ENCODE measurements around the gene AOPEP. TPM values are rescaled to one million over a fixed set of nuclear protein-coding genes. Genes with fewer than 3 reads are reported as not detected.

AOPEP gene
- total RNA-seq, 1 donor from 2014 or later, result 305 TPM

DNA sequence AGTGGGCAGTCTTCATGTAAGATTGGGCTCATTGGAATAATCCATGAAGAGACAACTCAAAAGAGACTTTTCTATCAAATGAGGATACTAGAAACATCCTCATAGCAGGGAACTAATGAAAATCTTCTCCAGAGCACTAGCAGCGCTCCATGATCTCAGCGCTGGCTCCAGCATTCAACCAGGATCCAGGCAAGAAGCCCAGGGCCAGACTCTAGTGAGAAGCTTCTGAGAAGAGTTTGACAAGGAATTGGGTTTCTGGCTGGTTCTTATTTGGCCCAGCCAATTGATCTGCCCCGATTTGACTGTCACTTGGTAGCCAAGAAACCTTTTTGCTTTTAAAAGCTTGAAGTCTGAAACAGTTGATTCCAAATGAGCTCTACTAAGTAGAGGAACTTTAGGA, 60.1 kb downstream of the AOPEP start:
- TF ChIP-seq, protein P1, sequence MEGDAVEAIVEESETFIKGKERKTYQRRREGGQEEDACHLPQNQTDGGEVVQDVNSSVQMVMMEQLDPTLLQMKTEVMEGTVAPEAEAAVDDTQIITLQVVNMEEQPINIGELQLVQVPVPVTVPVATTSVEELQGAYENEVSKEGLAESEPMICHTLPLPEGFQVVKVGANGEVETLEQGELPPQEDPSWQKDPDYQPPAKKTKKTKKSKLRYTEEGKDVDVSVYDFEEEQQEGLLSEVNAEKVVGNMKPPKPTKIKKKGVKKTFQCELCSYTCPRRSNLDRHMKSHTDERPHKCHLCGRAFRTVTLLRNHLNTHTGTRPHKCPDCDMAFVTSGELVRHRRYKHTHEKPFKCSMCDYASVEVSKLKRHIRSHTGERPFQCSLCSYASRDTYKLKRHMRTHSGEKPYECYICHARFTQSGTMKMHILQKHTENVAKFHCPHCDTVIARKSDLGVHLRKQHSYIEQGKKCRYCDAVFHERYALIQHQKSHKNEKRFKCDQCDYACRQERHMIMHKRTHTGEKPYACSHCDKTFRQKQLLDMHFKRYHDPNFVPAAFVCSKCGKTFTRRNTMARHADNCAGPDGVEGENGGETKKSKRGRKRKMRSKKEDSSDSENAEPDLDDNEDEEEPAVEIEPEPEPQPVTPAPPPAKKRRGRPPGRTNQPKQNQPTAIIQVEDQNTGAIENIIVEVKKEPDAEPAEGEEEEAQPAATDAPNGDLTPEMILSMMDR (IDR thresholded peaks at IDR 0.05), result no peak
- TF ChIP-seq POLR2A (IDR thresholded peaks at IDR 0.05), result no peak
- TF ChIP-seq POLR2AphosphoS5 (IDR thresholded peaks at IDR 0.05; ENCODE audit: insufficient read depth in 1 of 2, low read depth in 1 of 2), result no peak
- Histone ChIP-seq H3K27me3 (no peaks in the 10 kb centered on the region), H3K9me3 (no peaks in the 10 kb centered on the region), H3K27ac (peak overlapping the region; percentile 49), H3K4me1 (peaks cover 14% of the 10 kb centered on the region), H3K4me3 (no peak overlapping the region), H3K36me3 (no peaks in the 10 kb centered on the region)
- intact Hi-C loops (cut with DNase I), result loop anchor here (10.0 kb wide), 1 partner anchor 278 kb away; no protein-coding TSS in a partner anchor
- no peak for DNase-seq (ENCODE audit: extremely low spot score in 2 of 2)

DNA sequence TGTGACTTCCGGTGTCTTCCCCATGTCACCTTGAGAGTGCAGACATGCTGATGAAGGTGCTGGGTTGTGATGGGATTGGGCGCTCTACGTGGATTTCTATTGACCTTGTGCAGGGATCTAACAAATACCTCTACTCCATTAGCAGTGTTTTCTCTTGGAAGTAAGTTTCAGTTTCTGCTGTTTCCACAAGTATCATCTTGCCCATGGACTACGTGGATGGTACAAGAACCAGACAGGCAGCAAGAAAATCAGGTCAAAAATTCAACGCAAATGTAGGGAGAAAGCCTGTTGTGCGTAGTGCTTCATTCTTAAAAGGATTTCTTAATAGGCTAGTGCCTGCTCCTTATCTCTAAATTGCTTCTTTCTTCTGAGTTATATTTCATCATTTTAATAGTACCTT, 60.8 kb downstream of the AOPEP start:
- Histone ChIP-seq H3K4me3 (no peak overlapping the region), H3K27ac (peak overlapping the region; percentile 49)

DNA sequence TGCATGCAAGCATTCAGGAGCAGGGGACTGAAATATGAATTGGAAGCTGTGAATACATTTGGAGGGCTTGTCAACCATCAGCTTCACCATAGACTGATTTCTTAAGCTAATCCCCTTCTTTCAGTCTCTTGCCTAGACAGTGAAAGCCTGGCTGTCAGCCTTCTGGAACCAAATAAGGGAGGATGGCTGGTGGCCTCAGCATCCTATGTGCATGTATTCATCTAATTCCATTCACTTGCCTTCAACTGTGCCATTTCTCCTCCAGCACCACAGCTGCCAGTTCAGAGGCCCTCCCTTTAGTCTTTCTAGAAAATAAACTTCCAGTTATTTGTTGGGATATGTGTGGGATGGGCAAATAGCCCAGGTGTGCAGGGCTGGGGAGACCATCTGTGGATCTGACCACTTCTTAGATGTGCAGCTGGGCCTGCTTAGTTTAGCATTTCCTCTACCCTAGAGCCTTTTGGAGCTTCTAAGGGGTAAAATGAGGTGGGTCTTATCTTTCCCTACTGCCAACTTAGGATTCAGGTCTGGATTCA, 62.1 kb downstream of the AOPEP start:
- H3K4me3 ChIP-seq, result no peak overlapping the region
- H3K27ac ChIP-seq, result no peak overlapping the region
- intact Hi-C loops (cut with DNase I), result loop anchor here (10.0 kb wide), 1 partner anchor 276 kb away; no protein-coding TSS in a partner anchor
- H3K27me3 ChIP-seq, result no peaks in the 10 kb centered on the region
- no peak for TF ChIP-seq POLR2A (IDR thresholded peaks at IDR 0.05)
- H3K9me3 ChIP-seq, result no peaks in the 10 kb centered on the region
- DNase-seq (ENCODE audit: extremely low spot score in 2 of 2), result no peak
- peaks cover 8% of the 10 kb centered on the region for H3K4me1 ChIP-seq
- no peaks in the 10 kb centered on the region for H3K36me3 ChIP-seq

More for the DNA sequence above, 60.8 kb downstream of the AOPEP start:
- H3K27me3 ChIP-seq, result no peaks in the 10 kb centered on the region
- peaks cover 16% of the 10 kb centered on the region for H3K4me1 ChIP-seq
- no peak for TF ChIP-seq POLR2A (IDR thresholded peaks at IDR 0.05)
- TF ChIP-seq, protein P1 (IDR thresholded peaks at IDR 0.05), result no peak
- TF ChIP-seq POLR2AphosphoS5 (IDR thresholded peaks at IDR 0.05; ENCODE audit: insufficient read depth in 1 of 2, low read depth in 1 of 2), result peak in 1 of 2 donors; percentile 55
- no peak for DNase-seq (ENCODE audit: extremely low spot score in 2 of 2)
- H3K9me3 ChIP-seq, result no peaks in the 10 kb centered on the region
- intact Hi-C loops (cut with DNase I), result loop anchor here (10.0 kb wide), 1 partner anchor 278 kb away; no protein-coding TSS in a partner anchor
- no peaks in the 10 kb centered on the region for H3K36me3 ChIP-seq

DNA sequence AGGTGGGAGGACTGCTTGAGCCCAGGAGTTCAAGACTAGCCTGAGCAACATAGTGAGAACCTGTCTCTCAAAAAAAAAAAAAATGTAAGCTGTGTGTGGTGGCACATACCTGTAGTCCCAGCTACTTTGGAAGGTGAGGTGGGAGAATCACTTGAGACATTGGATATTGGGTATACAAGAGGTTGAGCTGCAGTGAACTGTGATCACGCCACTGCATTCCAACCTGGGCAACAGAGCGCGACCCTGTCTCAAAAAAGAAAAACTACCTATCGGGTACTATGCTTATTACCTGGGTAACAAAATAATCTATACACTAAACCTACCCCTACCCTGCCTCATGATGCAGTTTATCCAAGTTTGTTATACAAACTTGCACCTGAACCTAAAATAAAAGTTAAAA, 64.9 kb downstream of the AOPEP start:
- no peak for DNase-seq (ENCODE audit: extremely low spot score in 2 of 2)
- Histone ChIP-seq H3K27ac (no peak overlapping the region), H3K9me3 (no peaks in the 10 kb centered on the region), H3K4me3 (no peak overlapping the region), H3K27me3 (no peaks in the 10 kb centered on the region), H3K36me3 (no peaks in the 10 kb centered on the region), H3K4me1 (peaks cover 14% of the 10 kb centered on the region)
- no peak for TF ChIP-seq POLR2AphosphoS5 (IDR thresholded peaks at IDR 0.05; ENCODE audit: insufficient read depth in 1 of 2, low read depth in 1 of 2)
- TF ChIP-seq, protein P1 (IDR thresholded peaks at IDR 0.05), result no peak
- TF ChIP-seq POLR2A (IDR thresholded peaks at IDR 0.05), result no peak
- intact Hi-C loops (cut with DNase I), result no loop called here

DNA sequence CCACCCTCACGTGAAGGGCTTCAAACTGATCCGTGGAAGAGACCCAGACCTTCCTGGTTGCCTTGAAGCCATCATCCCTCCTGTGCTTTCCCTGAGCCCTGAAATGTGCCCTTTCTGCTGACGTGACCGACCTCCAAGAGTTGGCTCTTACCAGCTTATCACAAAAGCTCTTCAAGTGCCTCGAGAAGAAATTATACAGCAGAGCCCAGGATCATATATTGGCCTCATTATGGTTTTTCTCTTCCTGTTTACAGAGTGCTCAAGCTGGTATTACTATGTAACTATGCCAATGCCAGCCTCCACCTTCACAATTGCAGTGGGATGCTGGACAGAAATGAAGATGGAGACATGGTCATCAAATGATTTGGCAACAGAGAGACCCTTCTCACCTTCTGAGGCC, 66.0 kb downstream of the AOPEP start:
- Histone ChIP-seq H3K4me3 (no peak overlapping the region), H3K36me3 (no peaks in the 10 kb centered on the region), H3K27ac (peak overlapping the region; percentile 76), H3K4me1 (peaks cover 21% of the 10 kb centered on the region), H3K27me3 (no peaks in the 10 kb centered on the region), H3K9me3 (no peaks in the 10 kb centered on the region)
- no peak for DNase-seq (ENCODE audit: extremely low spot score in 2 of 2)
- intact Hi-C loops (cut with DNase I), result no loop called here
- no peak for TF ChIP-seq POLR2A (IDR thresholded peaks at IDR 0.05)
- TF ChIP-seq, protein P1 (IDR thresholded peaks at IDR 0.05), result no peak
- TF ChIP-seq POLR2AphosphoS5 (IDR thresholded peaks at IDR 0.05; ENCODE audit: insufficient read depth in 1 of 2, low read depth in 1 of 2), result no peak
